Keratinocyte (primary cell): ENCODE results near the gene SMPD4.
"Not testable (repeated sequence)": the region's sequence is repeated elsewhere in the genome, so short reads cannot be mapped to it uniquely, and the experiment has no call there.

Experiments used
- EZH2 ChIP-seq: IDR thresholded peaks from one replicate; pipeline ENCODE4 v1.6.1; 2012; ENCODE audit warnings: inconsistent platforms, mild to moderate bottlenecking, low read length, moderate library complexity
- TF ChIP-seq, protein P1 (sequence below), 3 experiments: IDR thresholded peaks in 1 of 3; conservative IDR thresholded peaks in 1 of 3; optimal IDR thresholded peaks in 1 of 3; 2 replicates in 2 of 3; 3 replicates in 1 of 3; pipeline versions ENCODE3 to v1.5.1; 2011; ENCODE audit warnings: low read length in 3 of 3, mild to moderate bottlenecking in 3 of 3, moderate library complexity in 2 of 3, control low read depth in 1 of 3, inconsistent platforms in 1 of 3; ENCODE audit not compliant: insufficient read depth in 2 of 3; ENCODE audit errors: extremely low read depth in 1 of 3

DNA sequence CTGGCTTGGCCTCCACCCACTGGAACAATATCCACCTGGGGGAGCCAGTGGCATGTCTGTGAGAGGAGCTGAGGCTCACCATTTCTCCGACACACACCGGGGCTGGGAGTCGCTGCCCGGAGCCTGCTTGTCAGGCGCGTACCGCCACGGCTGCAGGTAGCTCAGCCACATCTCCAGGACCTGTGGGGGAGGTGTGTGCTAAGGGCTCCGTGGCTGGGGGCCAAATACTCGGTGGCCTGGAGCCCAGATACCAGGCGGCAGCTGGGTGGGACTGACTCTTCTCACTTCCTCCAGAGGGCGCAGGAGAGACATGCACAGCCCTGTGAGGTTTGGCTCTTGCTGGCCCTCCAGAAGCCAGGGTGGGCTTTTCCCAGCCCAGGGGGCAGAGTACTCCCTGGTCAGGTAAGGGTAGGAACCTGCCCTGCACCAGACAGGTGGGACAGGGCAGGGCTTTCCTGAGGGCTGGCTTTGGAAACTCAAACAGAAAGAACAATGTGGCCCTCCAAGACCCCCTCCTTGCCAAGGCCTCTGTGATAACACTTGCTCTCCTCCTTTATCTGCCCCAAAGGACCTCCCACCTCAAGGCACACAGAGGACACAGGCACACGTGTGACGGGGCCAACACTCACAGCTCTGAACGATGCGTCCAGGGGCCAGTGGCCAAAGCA is 25.3 kb downstream of the SMPD4 start:
- TF ChIP-seq, protein P1, sequence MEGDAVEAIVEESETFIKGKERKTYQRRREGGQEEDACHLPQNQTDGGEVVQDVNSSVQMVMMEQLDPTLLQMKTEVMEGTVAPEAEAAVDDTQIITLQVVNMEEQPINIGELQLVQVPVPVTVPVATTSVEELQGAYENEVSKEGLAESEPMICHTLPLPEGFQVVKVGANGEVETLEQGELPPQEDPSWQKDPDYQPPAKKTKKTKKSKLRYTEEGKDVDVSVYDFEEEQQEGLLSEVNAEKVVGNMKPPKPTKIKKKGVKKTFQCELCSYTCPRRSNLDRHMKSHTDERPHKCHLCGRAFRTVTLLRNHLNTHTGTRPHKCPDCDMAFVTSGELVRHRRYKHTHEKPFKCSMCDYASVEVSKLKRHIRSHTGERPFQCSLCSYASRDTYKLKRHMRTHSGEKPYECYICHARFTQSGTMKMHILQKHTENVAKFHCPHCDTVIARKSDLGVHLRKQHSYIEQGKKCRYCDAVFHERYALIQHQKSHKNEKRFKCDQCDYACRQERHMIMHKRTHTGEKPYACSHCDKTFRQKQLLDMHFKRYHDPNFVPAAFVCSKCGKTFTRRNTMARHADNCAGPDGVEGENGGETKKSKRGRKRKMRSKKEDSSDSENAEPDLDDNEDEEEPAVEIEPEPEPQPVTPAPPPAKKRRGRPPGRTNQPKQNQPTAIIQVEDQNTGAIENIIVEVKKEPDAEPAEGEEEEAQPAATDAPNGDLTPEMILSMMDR (optimal IDR thresholded peaks at IDR 0.05 in 1 of 3, IDR thresholded peaks at IDR 0.05 in 1 of 3, conservative IDR thresholded peaks at IDR 0.05 in 1 of 3; ENCODE audit: extremely low read depth in 1 of 3, insufficient read depth in 2 of 3, low read length in 3 of 3) = peak; percentile 40 to 71 (median 58)
- TF ChIP-seq EZH2 = not testable (repeated sequence)
